ENCODE data around the gene POU6F2.

The POU6F2 gene

DNA sequence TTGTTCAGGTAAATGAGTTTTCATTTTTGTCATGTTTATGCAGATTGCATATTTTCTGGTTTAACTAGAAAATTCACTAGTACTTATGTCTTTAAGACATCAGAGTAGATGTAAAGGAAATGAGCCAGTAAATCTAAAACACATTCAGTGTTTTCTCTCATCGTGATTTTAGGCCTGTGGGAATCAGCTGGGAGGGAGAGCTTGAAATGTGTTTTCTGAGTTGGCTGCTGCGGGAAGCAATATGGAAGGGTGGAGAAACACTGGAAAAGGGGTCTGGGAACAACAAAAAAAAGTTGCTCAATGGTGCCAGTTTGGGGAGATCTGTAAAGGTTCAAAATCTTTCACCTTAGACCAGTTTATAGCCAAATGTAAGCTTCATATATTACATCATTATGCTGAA lies 284.1 kb downstream of the POU6F2 start:
- DNase-seq = no peak

DNA sequence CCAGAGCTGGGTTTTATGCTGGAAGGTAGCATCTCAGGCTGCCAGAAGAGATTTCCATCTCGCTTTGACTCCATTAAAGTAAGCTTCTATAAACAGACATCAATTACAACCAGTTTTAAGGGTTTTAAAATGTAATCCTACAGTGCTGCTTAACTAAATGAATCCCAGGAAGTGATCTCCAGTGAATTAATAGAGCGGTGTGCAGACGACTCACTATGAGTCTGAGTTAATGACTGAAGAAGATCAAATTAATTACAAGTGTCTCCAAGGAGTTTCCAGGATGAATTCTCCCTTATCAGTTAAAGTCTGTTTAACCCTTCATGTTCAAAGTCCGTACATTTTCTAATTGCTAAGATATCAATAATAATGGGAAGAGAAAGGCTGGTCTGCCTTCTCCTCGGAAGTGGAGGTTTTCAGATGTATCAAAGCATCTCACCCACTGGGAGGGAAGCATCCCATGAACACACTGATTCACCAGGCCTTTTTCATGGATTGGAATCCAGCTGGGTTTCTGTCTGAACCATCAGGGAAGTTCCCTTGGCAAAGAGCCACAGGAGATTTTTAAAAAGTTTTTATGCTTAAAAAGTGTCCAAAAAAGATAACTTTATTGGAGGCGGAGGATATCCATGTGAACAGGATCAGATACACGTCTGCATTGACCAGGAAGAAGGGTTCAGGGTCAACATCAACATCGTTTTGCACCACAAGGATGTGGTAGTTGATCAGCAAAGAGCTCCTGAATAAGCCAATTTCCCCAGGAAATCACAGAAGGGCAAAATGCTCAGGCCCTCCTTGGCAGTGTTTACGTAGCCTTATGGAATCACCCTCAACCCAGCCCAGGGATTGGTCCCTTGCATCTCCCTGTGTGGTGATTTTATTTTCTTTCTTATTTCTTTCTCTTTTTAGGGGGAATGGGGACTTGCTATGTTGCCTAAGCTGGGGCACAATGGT lies 288.2 kb downstream of the POU6F2 start:
- DNase-seq = no peak

DNA sequence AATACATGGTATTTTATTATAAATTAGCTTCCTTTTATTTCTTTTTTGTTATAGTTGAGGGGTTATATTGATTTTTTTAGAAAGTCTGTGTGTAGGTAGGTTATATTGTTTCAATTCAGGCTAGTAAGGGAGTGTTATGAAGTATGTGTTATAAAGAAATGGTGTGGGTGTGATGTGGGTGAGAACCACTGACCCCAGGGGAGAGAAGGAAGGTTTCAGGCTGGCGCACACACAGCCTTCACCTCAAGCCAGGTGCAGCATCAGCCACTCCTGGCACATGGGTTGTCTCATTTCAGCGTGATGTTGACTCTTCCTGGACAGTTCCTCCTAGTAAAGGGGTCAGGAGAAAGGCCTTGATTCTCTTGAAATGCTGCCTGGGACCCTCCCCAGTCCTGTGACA lies 291.3 kb downstream of the POU6F2 start:
- DNase-seq = no peak

DNA sequence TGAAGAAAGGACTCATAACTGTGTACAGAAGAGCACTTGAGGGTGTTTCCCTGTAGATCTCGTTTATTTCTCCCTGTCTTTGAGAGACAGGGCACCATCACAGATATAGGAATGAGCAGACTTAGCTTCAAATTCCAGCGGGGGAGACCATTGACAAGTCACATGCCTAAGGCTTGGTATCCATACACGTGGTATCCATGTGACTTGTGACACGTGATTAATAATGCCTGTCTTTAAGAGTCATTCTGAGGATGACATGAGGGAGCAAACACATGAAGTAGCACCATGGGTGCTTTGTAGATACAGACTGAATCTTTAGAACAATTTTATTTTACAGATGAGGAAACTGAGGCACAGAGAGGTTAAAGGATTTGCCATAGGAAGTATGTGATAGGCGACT lies 292.3 kb downstream of the POU6F2 start:
- no peak for DNase-seq

DNA sequence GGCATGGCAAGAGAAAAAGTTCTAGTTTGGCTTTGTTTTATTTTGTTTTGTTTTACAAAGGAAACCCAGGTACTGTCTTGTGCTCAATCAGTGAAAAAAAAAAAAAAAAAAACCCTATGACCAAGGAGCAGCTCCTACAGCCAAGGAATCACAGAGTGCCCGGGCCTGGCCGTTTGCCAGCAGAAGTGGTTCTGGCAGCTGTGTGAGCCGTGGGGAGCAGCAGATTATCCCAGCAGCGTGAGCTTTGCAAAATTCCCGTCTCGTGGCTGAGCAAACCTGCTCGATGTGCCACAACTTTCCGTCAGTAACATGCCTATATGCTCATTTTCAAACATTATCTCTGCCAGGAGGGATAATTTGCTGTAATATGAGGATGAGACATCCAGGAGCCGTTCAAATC lies 293.7 kb downstream of the POU6F2 start:
- no peak for DNase-seq

DNA sequence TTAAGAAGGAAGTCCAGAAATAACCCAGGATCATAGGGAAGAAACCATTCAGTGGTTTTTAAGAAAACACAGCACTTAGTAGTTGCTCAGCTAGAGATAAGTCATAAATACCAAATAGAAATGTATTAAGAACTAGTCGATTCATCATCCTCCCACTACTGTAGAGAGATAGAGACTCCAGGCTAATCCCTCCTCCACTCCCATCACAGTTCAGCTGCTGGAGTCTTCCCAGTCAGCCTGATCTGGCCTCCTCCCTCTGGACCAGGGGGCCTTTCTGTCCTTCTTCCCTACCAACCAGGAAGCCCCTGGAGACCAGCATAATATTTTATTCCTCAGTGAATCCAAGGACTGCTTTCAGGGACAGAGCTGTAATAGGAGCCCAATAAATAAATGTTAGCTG lies 294.4 kb downstream of the POU6F2 start:
- DNase-seq = no peak

DNA sequence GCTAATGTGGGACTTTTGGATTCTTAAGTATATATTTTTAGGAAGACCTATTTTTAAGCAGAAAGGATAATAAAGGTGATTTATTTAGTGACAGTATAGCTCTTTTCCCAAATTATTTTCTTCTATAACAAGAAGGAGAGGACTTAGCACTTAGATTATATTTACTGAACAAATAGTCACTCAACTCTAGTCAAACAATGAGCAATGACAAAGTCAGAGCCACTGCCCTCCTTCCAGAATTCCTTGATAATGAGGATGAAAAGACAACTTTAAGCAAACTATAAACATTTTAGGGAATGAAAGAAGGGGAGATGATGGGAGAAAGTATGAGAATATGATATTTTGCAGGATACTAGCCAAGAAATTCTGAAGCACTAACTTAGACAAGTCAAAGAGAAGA lies 295.0 kb downstream of the POU6F2 start:
- no peak for DNase-seq

DNA sequence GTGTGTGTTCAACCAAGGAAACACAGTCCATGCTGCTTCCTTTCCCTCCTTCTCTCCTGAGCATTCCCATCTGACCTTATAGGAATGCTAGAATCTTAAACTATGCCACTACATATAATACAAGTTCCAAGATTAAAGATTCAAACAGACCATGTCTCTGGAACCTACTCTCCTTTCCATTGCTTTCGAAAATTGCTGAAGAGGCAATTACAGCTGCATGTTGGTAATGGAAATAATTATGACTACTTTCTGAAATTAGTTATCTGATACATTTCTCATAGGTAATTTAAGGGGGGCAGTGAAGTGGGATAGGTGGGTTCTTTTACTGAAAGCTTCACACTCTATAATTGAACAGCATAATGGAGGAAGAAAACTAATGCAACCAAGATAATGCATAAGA lies 302.6 kb downstream of the POU6F2 start:
- no peak for DNase-seq

DNA sequence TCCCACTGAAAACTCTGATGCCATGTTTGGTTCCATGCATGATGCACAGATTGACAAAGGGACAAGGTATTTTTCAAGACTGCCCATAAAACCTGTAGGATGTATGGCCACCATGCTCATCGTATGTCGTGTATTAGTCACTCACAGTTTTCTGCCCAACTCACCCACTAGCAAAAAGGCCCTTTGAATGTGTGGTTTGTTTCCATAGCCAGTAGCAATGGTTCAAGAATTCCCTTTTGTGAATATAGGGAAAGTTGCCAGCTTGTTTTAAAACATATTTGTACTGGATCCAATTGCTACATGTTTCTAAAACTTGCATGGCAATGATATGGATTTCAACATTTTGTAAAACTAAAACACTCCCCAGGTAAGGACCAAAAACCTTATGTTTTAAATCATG lies 307.5 kb downstream of the POU6F2 start:
- DNase-seq = no peak

DNA sequence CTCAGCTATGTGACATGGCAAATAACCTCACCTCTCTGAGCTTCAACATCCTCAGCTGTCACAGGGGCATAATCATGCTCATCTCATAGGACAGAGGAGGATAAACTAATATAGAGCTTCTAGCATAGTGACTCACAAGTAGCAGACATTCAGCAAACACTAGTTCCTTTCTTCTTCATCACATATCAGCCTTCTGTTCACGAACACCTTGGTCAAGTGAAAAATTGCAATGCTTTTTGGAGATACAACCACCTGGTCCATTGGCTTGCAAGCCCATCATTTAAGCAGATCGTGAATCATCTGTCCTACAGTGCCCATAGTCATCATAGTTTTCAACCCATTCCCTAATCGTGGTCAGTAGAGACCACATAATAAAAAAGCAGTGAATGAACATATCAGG lies 310.6 kb downstream of the POU6F2 start:
- DNase-seq = no peak

DNA sequence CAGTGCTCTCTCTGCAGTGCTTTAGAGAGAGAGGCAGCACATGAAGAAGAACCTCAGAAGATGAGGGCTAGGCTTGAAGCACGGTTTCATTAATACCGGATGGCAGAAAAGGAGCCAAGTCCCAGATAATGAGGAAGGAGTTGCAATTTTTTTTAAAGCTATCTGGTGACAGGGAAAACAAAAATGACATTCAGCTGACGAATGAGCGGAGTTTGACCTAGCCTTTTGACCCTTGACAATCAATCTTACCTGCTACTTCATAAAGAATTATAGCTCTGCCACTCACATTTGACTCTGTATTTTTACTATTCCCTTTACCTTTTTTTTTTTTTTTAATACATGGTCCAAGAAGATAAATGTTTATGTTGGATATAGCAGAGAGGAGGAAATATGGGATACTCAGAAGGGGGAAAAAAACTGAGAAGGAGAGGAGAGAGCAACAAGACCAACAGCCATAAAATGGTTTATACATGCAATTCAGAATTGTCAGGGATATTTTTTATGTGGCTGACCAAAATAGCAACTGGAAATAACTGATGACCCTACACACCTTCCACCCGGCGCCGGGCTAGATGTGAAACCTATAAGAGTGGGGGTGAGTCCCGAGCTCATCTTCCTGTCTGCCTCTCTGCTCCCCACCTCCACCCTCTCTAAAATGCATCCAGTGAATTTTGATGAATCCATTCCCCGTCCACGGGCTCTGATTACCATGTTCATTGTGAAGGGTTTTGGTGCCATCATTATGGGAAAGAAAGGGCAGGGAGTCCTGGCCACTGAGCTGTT lies 314.1 kb downstream of the POU6F2 start:
- no peak for DNase-seq

DNA sequence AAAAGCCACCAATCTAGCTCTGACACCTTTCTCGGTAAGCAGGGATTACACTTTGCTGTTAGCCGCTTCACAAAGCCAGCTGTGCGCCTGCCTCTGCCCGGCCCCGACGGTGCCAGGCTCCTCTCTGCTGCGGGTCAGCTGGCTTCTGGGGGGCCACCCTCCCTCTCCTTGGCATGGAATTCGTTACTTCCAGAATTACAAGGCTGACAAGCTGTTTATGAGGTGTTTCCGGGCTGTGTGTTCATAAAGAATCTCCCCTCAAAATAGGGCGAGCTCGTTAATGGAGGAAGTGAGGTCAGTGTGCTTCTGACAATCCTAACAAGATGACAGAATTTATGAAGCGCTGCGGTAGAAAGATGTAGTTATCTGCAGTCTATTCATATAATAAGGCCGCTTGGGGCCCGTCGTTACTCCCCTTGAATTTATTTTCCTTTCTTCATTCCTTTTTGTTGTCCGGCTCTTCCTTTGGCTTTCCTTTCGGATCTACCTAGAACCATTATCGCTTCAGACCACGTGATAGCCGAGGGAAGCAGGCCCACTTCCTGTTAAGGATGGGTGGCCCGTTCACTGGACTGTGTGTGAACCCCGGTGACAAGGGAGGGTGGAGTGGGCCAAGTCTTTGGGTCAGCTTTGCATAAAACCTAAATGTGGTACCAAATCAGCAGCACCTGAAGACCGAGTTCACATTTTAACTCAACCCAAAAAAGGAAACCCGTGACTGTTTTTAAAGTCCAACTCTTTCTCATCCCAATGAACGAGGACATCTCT lies 315.5 kb downstream of the POU6F2 start:
- DNase-seq = no peak

DNA sequence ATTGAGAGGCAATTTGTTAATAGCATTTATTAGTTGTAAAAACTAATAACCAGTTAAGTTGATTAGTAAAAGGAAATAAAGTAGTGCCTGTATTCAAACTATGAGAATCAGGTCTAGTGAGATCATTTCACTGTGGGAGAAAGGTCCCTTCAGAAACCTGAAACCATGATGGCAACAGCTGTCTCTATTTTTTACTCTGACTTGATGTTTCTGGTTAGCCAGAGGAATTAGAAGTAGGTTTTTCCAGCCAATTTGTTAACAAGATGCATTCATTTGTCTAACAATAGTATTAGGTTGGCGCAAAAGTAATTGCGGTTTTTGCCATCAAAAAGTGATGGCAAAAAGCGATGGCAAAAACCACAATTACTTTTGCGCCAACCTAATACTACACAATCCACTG lies 316.3 kb downstream of the POU6F2 start:
- no peak for DNase-seq

DNA sequence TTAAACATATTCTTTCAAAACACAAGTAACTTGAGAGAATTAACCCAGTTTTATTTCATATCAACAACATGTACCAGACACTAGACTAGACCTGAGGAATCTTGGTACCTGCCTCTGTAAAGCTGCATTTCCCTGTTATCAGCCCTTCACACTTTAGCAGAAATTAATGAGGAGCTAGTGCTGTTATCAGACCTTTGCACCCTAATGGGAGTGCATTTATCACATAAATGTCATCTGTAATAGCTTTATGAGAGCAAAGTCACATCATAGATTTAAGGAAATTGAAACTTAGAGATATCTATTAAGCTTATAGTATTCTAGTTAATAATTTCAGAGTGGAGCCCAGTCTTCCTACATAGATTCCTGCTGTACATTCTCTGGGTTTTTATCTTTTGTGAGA lies 318.1 kb downstream of the POU6F2 start:
- DNase-seq = no peak

DNA sequence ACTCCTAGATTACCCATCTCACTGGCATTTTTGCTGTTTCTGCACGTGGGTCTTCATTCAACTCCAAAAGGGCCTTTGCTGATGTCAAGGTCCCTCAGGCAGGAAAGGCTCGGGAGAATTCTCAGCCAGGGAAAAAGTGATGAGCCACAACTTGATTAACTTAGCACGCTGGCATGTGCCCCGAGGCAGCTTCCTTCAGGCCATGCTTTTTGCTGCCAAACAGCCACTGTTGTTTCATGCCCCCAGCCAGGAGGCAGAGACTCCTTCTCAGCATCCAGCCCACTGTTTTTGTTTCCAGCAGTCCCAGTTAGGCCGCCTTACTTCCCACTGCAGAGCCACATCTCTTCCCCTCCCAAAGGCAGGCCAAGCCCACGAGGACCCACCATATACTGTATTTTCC lies 322.0 kb downstream of the POU6F2 start:
- no peak for DNase-seq

DNA sequence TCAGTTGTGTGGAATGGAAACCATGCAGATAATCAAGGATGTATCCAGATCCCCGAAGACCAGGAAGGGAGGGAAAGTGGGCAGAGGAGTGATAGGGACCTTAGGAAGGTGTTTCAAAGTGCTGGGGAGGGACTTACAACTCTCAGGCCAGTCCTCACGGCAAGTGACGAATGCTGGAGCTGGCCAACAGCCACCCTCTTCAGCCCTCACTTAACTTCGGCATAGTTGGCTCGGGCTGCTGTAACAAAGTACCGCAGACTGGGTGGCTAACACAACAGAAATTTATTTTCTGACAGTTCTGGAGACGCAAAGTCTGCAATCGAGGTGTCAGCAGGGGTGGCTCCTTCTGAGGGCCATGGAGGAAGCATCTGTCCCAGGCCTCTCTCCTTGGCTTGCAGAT lies 322.6 kb downstream of the POU6F2 start:
- no peak for DNase-seq

DNA sequence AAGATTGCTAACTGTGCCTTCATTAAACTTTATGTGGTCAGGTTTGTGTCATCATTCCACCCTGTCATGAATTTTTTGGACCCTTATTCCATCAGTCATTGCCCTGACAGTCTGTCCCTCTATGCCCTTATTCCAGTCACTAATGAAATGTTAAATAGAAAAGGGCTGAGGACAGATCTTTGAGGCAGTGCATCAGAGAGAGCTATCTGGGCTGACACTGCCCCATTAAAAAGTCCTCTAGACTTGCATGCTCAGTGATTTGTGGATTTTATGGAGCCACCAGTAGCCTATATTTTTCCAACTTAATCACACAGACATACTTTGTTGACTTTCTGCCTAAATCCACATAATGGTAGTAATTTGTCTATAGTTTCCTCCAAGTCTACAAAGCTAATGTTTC lies 323.8 kb downstream of the POU6F2 start:
- DNase-seq = no peak

DNA sequence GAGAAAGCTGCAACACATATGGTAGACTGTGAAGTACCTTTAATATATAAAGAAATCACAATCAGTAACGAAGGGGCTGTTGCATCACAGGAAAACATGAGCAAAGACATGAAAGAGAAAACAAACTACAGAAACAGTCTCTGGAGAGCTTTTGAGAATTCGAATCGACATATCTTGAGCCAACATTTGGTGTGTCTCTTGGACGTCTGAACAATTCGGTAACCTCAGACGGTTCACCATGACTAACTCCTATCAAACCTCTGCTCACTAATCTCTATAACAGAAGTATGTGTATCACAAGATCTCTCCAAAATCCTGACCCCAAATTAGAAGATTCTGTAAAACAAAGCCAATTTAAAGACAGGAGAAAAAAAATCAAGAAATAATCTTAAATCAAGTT lies 326.5 kb downstream of the POU6F2 start:
- no peak for DNase-seq

DNA sequence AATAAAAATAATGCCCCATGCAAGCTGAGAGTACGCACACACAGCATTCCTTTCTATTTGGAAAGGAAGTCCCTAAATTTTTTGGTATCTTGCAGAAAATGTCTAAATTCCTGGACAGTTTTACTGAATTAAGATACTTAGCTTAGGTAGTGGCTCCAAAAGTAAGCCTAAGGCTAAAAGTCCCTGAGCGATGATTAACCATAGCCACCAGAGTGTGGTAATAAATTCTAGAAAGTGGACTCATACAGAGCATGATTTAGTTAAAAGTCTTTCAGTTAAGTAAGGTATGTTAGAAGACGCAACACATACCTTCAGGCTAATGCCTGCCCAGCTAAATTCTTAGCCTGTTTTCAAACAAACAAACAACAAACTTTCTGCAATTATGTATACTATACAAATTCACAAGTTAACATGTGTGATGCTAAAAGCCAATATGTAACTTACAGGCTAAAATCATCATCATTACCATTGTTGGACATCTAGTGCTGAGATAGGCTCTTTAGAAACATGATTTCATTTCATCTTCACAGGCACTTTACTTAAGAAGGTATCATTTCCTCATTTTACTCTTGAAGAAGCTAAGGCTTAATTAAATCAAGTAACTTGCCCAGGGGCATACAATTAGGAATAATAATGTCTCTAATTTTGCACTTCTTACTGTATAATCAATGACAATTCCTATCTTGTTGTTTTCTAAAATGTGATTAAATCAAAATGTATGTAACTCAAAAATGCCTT lies 327.1 kb downstream of the POU6F2 start:
- DNase-seq = no peak

DNA sequence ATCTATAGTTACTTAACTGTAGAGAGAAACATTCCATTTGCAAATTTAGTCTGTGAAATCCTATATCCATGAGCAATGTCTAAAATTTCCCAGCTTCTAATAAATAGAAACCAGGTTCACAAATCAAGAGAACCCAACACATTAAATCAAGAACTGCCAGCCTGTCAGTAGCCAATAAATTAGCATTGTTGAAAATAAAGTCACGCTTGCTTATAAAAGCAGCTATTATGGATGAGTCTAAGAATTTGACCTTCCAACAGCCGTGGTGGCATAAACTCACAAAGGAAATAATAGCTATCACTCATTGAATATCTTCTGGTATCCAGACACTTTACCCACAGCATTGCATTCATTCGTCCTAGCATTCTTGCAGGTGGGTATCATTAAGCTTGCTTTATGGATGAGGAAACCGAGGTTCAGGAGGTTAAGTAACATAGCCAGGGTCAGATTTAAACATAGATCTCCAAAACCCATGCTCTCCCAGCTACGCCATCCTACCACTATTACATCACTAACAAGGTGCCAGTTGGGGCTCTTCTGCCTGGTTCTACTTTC lies 328.4 kb downstream of the POU6F2 start:
- no peak for DNase-seq

DNA sequence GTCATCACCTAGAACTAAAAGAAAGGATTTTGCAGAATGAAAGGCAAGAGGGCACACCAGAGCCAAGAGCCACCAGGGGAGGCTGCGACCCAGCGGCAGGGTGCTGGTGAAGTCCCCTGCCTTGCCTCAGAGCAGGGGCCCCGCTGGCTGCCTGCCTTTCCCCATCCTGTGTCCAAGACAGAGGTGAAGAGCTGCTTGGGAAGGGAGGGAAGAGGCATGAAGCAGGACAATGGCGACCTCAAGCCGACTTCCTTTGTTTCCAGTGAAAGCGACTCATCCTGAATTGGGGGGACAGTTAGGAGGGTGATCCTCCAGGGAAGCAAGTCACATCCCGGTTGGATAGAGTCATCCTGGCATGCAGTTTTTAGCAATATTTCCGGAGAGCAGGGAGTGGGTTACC lies 333.0 kb downstream of the POU6F2 start:
- DNase-seq = no peak

DNA sequence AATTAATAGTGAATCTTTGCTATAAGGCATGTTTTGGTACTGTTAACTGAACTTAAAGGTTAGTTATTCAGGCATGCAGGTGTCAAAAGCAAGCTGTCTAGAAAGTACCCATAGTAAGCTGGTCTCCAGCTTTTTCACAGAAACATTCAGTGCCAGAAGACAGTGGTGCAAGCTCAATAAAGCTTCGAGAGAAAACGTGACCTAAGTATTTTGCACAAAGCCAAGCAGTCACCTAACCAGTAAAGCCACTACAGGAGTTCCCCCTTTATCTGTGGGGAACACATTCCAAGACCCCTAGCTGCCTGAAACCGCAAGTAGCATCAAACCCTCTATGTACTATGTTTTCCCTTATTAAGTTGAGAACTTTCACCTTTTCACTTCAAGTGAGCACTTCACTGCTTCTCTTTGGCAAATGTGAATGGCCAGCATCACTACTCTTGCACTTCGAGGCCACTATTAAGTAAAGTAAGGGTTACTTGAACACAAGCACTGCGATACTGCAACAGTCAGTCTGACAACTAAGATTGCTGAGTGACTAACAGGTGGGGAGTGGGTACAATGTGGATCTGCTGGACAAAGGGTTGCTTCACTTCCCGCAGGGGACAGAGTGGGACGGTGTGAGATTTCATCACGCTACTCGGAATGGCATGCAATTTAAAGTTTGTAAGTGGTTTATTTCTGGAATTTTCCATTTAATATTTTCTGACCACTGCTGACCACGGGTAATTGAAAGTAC lies 334.7 kb downstream of the POU6F2 start:
- DNase-seq = no peak

Measured in activated naive CD4-positive, alpha-beta T cell treated with Interleukin-2 at 50 U/mL for 16 hours (primary cell).